A549 (cell line): ENCODE results near the gene GNG12.

Experiments used
- BHLHE40 ChIP-seq: IDR thresholded peaks from 2 replicates; pipeline ENCODE4 v1.6.1; 2012; ENCODE audit warnings: low read depth, low read length, inconsistent platforms
- CBX8 ChIP-seq: fragments of 200-600 bp; sonication (generic); IDR thresholded peaks from 2 replicates; pipeline ENCODE4 v1.6.1; 2016
- EP300 ChIP-seq, 2 experiments: fragments of >200 bp; sonication (Bioruptor Twin); formaldehyde crosslinking; IDR thresholded peaks; 2 replicates in 1 of 2; 3 replicates in 1 of 2; pipeline ENCODE4 v1.6.1; 2016 to 2017
- GATA3 ChIP-seq: IDR thresholded peaks from 2 replicates; pipeline ENCODE4 v1.6.1; 2012; ENCODE audit warnings: borderline replicate concordance
- POLR2A ChIP-seq: IDR thresholded peaks from 2 replicates; pipeline ENCODE4 v1.6.1; 2012; ENCODE audit warnings: mild to moderate bottlenecking, low read length
- RARB ChIP-seq: fragments of 250-450 bp; sonication (Bioruptor Pico); IDR thresholded peaks from 2 replicates; pipeline ENCODE4 v1.8.0; 2021; ENCODE audit warnings: mild to moderate bottlenecking, moderate library complexity
- RCOR1 ChIP-seq: fragments of 150-350 bp; IDR thresholded peaks from 2 replicates; pipeline ENCODE4 v1.6.1; 2014; ENCODE audit warnings: antibody characterized with exemption, low read length, low read depth
- REST ChIP-seq: fragments of 200-600 bp; sonication (generic); IDR thresholded peaks from 2 replicates; pipeline ENCODE4 v1.6.1; 2016; ENCODE audit warnings: antibody characterized with exemption, mild to moderate bottlenecking, moderate library complexity
- SMC3 ChIP-seq: fragments of >200 bp; sonication (Bioruptor Twin); formaldehyde crosslinking; IDR thresholded peaks from 3 replicates; pipeline ENCODE4 v1.6.1; 2018; ENCODE audit warnings: inconsistent platforms
- TF ChIP-seq, protein P1 (sequence below): IDR thresholded peaks from 2 replicates; pipeline ENCODE4 v1.6.1; 2012
- TF ChIP-seq, protein P2 (sequence below): fragments of >200 bp; sonication (Bioruptor Twin); formaldehyde crosslinking; IDR thresholded peaks from 3 replicates; pipeline ENCODE4 v1.5.1; 2016

GRCh38 chr1:67802565-67802964 lies 30.7 kb downstream of the GNG12 start:
- no peak for TF ChIP-seq POLR2A
- TF ChIP-seq, protein P1, sequence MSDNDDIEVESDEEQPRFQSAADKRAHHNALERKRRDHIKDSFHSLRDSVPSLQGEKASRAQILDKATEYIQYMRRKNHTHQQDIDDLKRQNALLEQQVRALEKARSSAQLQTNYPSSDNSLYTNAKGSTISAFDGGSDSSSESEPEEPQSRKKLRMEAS, result no peak
- TF ChIP-seq RCOR1, result no peak
- no peak for TF ChIP-seq RARB
- TF ChIP-seq, protein P2, sequence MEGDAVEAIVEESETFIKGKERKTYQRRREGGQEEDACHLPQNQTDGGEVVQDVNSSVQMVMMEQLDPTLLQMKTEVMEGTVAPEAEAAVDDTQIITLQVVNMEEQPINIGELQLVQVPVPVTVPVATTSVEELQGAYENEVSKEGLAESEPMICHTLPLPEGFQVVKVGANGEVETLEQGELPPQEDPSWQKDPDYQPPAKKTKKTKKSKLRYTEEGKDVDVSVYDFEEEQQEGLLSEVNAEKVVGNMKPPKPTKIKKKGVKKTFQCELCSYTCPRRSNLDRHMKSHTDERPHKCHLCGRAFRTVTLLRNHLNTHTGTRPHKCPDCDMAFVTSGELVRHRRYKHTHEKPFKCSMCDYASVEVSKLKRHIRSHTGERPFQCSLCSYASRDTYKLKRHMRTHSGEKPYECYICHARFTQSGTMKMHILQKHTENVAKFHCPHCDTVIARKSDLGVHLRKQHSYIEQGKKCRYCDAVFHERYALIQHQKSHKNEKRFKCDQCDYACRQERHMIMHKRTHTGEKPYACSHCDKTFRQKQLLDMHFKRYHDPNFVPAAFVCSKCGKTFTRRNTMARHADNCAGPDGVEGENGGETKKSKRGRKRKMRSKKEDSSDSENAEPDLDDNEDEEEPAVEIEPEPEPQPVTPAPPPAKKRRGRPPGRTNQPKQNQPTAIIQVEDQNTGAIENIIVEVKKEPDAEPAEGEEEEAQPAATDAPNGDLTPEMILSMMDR, result no peak
- no peak for TF ChIP-seq REST
- no peak for TF ChIP-seq CBX8
- no peak for TF ChIP-seq BHLHE40
- no peak for TF ChIP-seq SMC3
- no peak for TF ChIP-seq GATA3
- no peak for TF ChIP-seq EP300 (IDR thresholded peaks at IDR 0.05)
